SK-N-SH treated with all-trans-retinoic acid at 6 μM for 48 hours (cell line): ENCODE results near the gene OR56A1.

Experiments used
- ATAC-seq: fragments of 200-7000 bp; cut with Tn5 transposase; 3 replicates; pipeline ENCODE4 v1.9.1; 2020; ENCODE audit warnings: mild to moderate bottlenecking, moderate library complexity
- ARNTL ChIP-seq: fragments of 450-650 bp; formaldehyde crosslinking; IDR thresholded peaks from 2 replicates; pipeline ENCODE4 v1.5.0; 2020; ENCODE audit warnings: low read depth, mild to moderate bottlenecking, moderate library complexity, borderline replicate concordance
- BACH2 ChIP-seq: fragments of 250-450 bp; sonication (Bioruptor Pico); IDR thresholded peaks from 2 replicates; pipeline ENCODE4 v1.9.0; 2021; ENCODE audit warnings: mild to moderate bottlenecking, borderline replicate concordance
- CREB5 ChIP-seq: fragments of 250-450 bp; sonication (Bioruptor Pico); IDR thresholded peaks from 2 replicates; pipeline ENCODE4 v1.5.1; 2020; ENCODE audit warnings: low read depth, mild to moderate bottlenecking, moderate library complexity
- CSDC2 ChIP-seq: fragments of 250-450 bp; sonication (Bioruptor Pico); IDR thresholded peaks from 2 replicates; pipeline ENCODE4 v1.5.0; 2020; ENCODE audit warnings: mild to moderate bottlenecking, moderate library complexity
- CSRNP3 ChIP-seq: fragments of 250-450 bp; sonication (Bioruptor Pico); IDR thresholded peaks from 2 replicates; pipeline ENCODE4 v1.5.1; 2021; ENCODE audit warnings: mild to moderate bottlenecking, moderate library complexity
- ESRRG ChIP-seq: fragments of 250-450 bp; sonication (Bioruptor Pico); IDR thresholded peaks from 2 replicates; pipeline ENCODE4 v1.6.1; 2021; ENCODE audit warnings: mild to moderate bottlenecking
- GLIS3 ChIP-seq: fragments of 250-450 bp; sonication (Bioruptor Pico); IDR thresholded peaks from 2 replicates; pipeline ENCODE4 v1.5.0; 2020; ENCODE audit warnings: mild to moderate bottlenecking, moderate library complexity
- ISL1 ChIP-seq: fragments of 250-450 bp; sonication (Bioruptor Pico); IDR thresholded peaks from 2 replicates; pipeline ENCODE4 v2.1.2; 2022; ENCODE audit warnings: mild to moderate bottlenecking, moderate library complexity
- OSR1 ChIP-seq: fragments of 250-450 bp; sonication (Bioruptor Pico); IDR thresholded peaks from 2 replicates; pipeline ENCODE4 v1.8.0; 2022; ENCODE audit warnings: moderate library complexity, mild to moderate bottlenecking, inconsistent platforms
- PATZ1 ChIP-seq: fragments of 250-450 bp; sonication (Bioruptor Pico); IDR thresholded peaks from 2 replicates; pipeline ENCODE4 v1.8.0; 2020; ENCODE audit warnings: mild to moderate bottlenecking, moderate library complexity, borderline replicate concordance
- POU6F1 ChIP-seq: fragments of 250-450 bp; sonication (Bioruptor Pico); IDR thresholded peaks from 2 replicates; pipeline ENCODE4 v1.8.0; 2021; ENCODE audit warnings: low read depth, mild to moderate bottlenecking, moderate library complexity, borderline replicate concordance
- PPARA ChIP-seq: fragments of 250-450 bp; sonication (Bioruptor Pico); IDR thresholded peaks from 2 replicates; pipeline ENCODE4 v1.5.0; 2020; ENCODE audit warnings: mild to moderate bottlenecking, borderline replicate concordance
- RARB ChIP-seq: fragments of 250-450 bp; sonication (Bioruptor Pico); IDR thresholded peaks from 2 replicates; pipeline ENCODE4 v1.8.0; 2021; ENCODE audit warnings: mild to moderate bottlenecking, moderate library complexity
- SNAI2 ChIP-seq: fragments of 250-450 bp; sonication (Bioruptor Pico); IDR thresholded peaks from 2 replicates; pipeline ENCODE4 v1.5.0; 2020; ENCODE audit warnings: mild to moderate bottlenecking, moderate library complexity
- TCF4 ChIP-seq: fragments of 250-450 bp; sonication (Bioruptor Pico); IDR thresholded peaks from 2 replicates; pipeline ENCODE4 v1.8.0; 2021; ENCODE audit warnings: mild to moderate bottlenecking, moderate library complexity, borderline replicate concordance
- TOX ChIP-seq: fragments of 250-450 bp; sonication (Bioruptor Pico); IDR thresholded peaks from 2 replicates; pipeline ENCODE4 v1.8.0; 2021; ENCODE audit warnings: mild to moderate bottlenecking, moderate library complexity, borderline replicate concordance
- TSHZ2 ChIP-seq: fragments of 250-450 bp; sonication (Bioruptor Pico); IDR thresholded peaks from 2 replicates; pipeline ENCODE4 v1.5.0; 2020; ENCODE audit warnings: mild to moderate bottlenecking, moderate library complexity
- ZC3H10 ChIP-seq: fragments of 250-450 bp; sonication (Bioruptor Pico); IDR thresholded peaks from 2 replicates; pipeline ENCODE4 v1.5.1; 2021; ENCODE audit warnings: mild to moderate bottlenecking, moderate library complexity
- ZFP3 ChIP-seq: fragments of 250-450 bp; sonication (Bioruptor Pico); IDR thresholded peaks from 2 replicates; pipeline ENCODE4 v1.5.0; 2020; ENCODE audit warnings: mild to moderate bottlenecking, moderate library complexity
- ZFP30 ChIP-seq: fragments of 450-650 bp; formaldehyde crosslinking; IDR thresholded peaks from 2 replicates; pipeline ENCODE4 v1.5.0; 2022; ENCODE audit warnings: mild to moderate bottlenecking, moderate library complexity
- ZNF565 ChIP-seq: fragments of 450-650 bp; formaldehyde crosslinking; conservative IDR thresholded peaks from 2 replicates; pipeline ENCODE4 v1.5.0; 2020; ENCODE audit warnings: low read depth, mild to moderate bottlenecking, moderate library complexity
- ZNF70 ChIP-seq: fragments of 450-650 bp; formaldehyde crosslinking; IDR thresholded peaks from 2 replicates; pipeline ENCODE4 v1.5.0; 2020; ENCODE audit warnings: mild to moderate bottlenecking, moderate library complexity
- ZNF8 ChIP-seq: fragments of 450-650 bp; formaldehyde crosslinking; IDR thresholded peaks from 2 replicates; pipeline ENCODE4 v1.5.0; 2020; ENCODE audit warnings: mild to moderate bottlenecking, moderate library complexity

The OR56A1 gene

GRCh38 chr11:5989203-5989602 lies 41.4 kb downstream of the OR56A1 start (continued):
- TF ChIP-seq POU6F1 (CRISPR knock-in tag) (no peak), PPARA (no peak), ZFP3 (no peak), ARNTL (CRISPR knock-in tag) (no peak), ZC3H10 (CRISPR knock-in tag) (no peak), ZNF70 (CRISPR knock-in tag) (no peak), ZNF8 (no peak), PATZ1 (CRISPR knock-in tag) (no peak), BACH2 (no peak), ZFP30 (CRISPR knock-in tag) (no peak), OSR1 (CRISPR knock-in tag) (no peak), RARB (no peak), ISL1 (CRISPR knock-in tag) (no peak), TCF4 (CRISPR knock-in tag) (no peak)

- TF ChIP-seq ZNF565 (CRISPR knock-in tag) (no peak), POU6F1 (CRISPR knock-in tag) (no peak), SNAI2 (CRISPR knock-in tag) (no peak), ZFP3 (no peak), ZNF8 (no peak)
- TF ChIP-seq, all 23 proteins: peak for 0
- no peak for ATAC-seq
Observed at GRCh38 chr11:5986885-5987284, 43.7 kb downstream of the OR56A1 start, which contains the start of gene OR52L1. Gene OR52L1, minus strand, starts transcription at chr11:5986985. Its CDS starts 55 bp downstream, at chr11:5986930.

- ATAC-seq: no peak
- TF ChIP-seq RARB (no peak), CSDC2 (CRISPR knock-in tag) (no peak), TOX (no peak), ZNF8 (no peak), ZNF70 (CRISPR knock-in tag) (no peak), ZFP30 (CRISPR knock-in tag) (no peak), ZC3H10 (CRISPR knock-in tag) (no peak), CREB5 (CRISPR knock-in tag) (no peak), PPARA (no peak), POU6F1 (CRISPR knock-in tag) (no peak), GLIS3 (CRISPR knock-in tag) (no peak), CSRNP3 (CRISPR knock-in tag) (no peak), OSR1 (CRISPR knock-in tag) (no peak), ZFP3 (no peak), TCF4 (CRISPR knock-in tag) (no peak), PATZ1 (CRISPR knock-in tag) (no peak), ISL1 (CRISPR knock-in tag) (no peak), BACH2 (no peak), TSHZ2 (CRISPR knock-in tag) (no peak), ESRRG (CRISPR knock-in tag) (no peak)
Observed at GRCh38 chr11:5983443-5983842, 47.1 kb downstream of the OR56A1 start.
